Neuronal stem cell (in vitro differentiated cells): ENCODE data around the gene CDC20.
A peak's percentile ranks its signal among the peaks of the same experiment; 100 is the strongest.

Experiments used
- DNase-seq: peaks from one replicate; pipeline ENCODE4 v3.0.0-alpha.2; 2013; ENCODE audit warnings: low spot score
- H2AFZ ChIP-seq: one replicate; pipeline ENCODE4 v1.6.1; 2013; ENCODE audit warnings: mild to moderate bottlenecking, low read length, inconsistent platforms
- H2AK5ac ChIP-seq: 2 replicates; pipeline ENCODE4 v1.6.1; 2013; ENCODE audit warnings: low read depth, mild to moderate bottlenecking, inconsistent platforms, low read length, moderate library complexity, mixed read lengths
- H2BK120ac ChIP-seq: 2 replicates; pipeline ENCODE4 v1.6.1; 2013; ENCODE audit warnings: low read depth, mild to moderate bottlenecking, inconsistent platforms, low read length, moderate library complexity, mixed read lengths
- H2BK12ac ChIP-seq: one replicate; pipeline ENCODE4 v1.6.1; 2013; ENCODE audit warnings: low read length, inconsistent platforms
- H2BK15ac ChIP-seq: 2 replicates; pipeline ENCODE4 v1.6.1; 2013; ENCODE audit warnings: mild to moderate bottlenecking, low read length, inconsistent platforms, mixed read lengths
- H2BK5ac ChIP-seq: one replicate; pipeline ENCODE4 v1.6.1; 2013; ENCODE audit warnings: inconsistent platforms, mild to moderate bottlenecking, low read length, moderate library complexity
- H3K14ac ChIP-seq: one replicate; pipeline ENCODE4 v1.6.1; 2013; ENCODE audit warnings: low read length, inconsistent platforms
- H3K18ac ChIP-seq: 2 replicates; pipeline ENCODE4 v1.6.1; 2013; ENCODE audit warnings: low read length, inconsistent platforms
- H3K23ac ChIP-seq: 2 replicates; pipeline ENCODE4 v1.6.1; 2013; ENCODE audit warnings: low read depth, mild to moderate bottlenecking, mixed read lengths, low read length, inconsistent platforms; ENCODE audit not compliant: poor library complexity
- H3K27ac ChIP-seq: replicated peaks from 3 replicates; pipeline ENCODE4 v1.5.1; 2013; ENCODE audit warnings: low read length, inconsistent platforms
- H3K27me3 ChIP-seq, 3 experiments: 2 replicates each; pipeline ENCODE4 v1.6.1; 2013; ENCODE audit warnings: low read length in 3 of 3, mild to moderate bottlenecking in 2 of 3, inconsistent platforms in 1 of 3, low read depth in 1 of 3, mixed read lengths in 1 of 3, moderate library complexity in 1 of 3; ENCODE audit not compliant: control insufficient read depth in 3 of 3, insufficient read depth in 3 of 3
- H3K36me3 ChIP-seq, 2 donors: replicated peaks in 1 of 2; 2 replicates each; pipeline ENCODE4 v1.6.1; 2013; ENCODE audit warnings: low read length in 2 of 2; ENCODE audit not compliant: control insufficient read depth in 2 of 2, insufficient read depth in 2 of 2
- H3K4ac ChIP-seq: 2 replicates; pipeline ENCODE4 v1.6.1; 2013; ENCODE audit warnings: inconsistent platforms, mild to moderate bottlenecking, low read length, moderate library complexity
- H3K4me1 ChIP-seq, 2 donors: 1 replicate in 1 of 2; 2 replicates in 1 of 2; pipeline ENCODE4 v1.6.1; 2013; ENCODE audit warnings: low read length in 2 of 2, low read depth in 1 of 2; ENCODE audit not compliant: control insufficient read depth in 2 of 2, insufficient read depth in 1 of 2
- H3K4me2 ChIP-seq: one replicate; pipeline ENCODE4 v1.6.1; 2013; ENCODE audit warnings: mild to moderate bottlenecking, low read length, inconsistent platforms; ENCODE audit not compliant: insufficient read depth, poor library complexity, severe bottlenecking
- H3K4me3 ChIP-seq, 2 donors: 2 replicates each; pipeline ENCODE4 v1.5.1; 2013; ENCODE audit warnings: low read length in 2 of 2, mild to moderate bottlenecking in 2 of 2, inconsistent platforms in 1 of 2, moderate library complexity in 1 of 2
- H3K79me1 ChIP-seq: one replicate; pipeline ENCODE4 v1.6.1; 2013; ENCODE audit warnings: low read depth, mild to moderate bottlenecking, inconsistent platforms, low read length, moderate library complexity
- H3K9ac ChIP-seq: one replicate; pipeline ENCODE4 v1.6.1; 2013; ENCODE audit warnings: mild to moderate bottlenecking, low read depth, low read length, inconsistent platforms; ENCODE audit not compliant: poor library complexity
- H3K9me3 ChIP-seq, 2 donors: replicated peaks in 1 of 2; 2 replicates each; pipeline versions ENCODE3 to v1.6.1; 2013; ENCODE audit warnings: low read length in 2 of 2, mild to moderate bottlenecking in 2 of 2, inconsistent platforms in 1 of 2, low read depth in 1 of 2, mixed read lengths in 1 of 2, moderate library complexity in 1 of 2; ENCODE audit not compliant: control insufficient read depth in 2 of 2, insufficient read depth in 1 of 2
- H4K8ac ChIP-seq: one replicate; pipeline ENCODE4 v1.6.1; 2013; ENCODE audit warnings: low read depth, mild to moderate bottlenecking, inconsistent platforms, low read length, moderate library complexity
- H4K91ac ChIP-seq: one replicate; pipeline ENCODE4 v1.6.1; 2013; ENCODE audit warnings: low read length, low read depth, mild to moderate bottlenecking, inconsistent platforms; ENCODE audit not compliant: poor library complexity
- WGBS, 2 donors: extraction: QIAGEN DNeasy Blood & Tissue Kit; methylation state at CpG; one replicate each; pipeline ENCODE4 v1.1.7; 2013; ENCODE audit warnings: missing lambda C conversion rate in 2 of 2, mixed read lengths in 1 of 2; ENCODE audit not compliant: insufficient read length in 2 of 2, insufficient replicate concordance in 1 of 2; ENCODE audit errors: extremely low coverage in 2 of 2; 5-methylcytosine and 5-hydroxymethylcytosine counted together

CDC20 gene

GRCh38 chr1:43319288-43319687 is 39.5 kb upstream of the CDC20 start:
- H3K27ac ChIP-seq = no peak overlapping the region
- WGBS, 2 donors = no CpG with 5 or more reads among the region's 5 CpGs

GRCh38 chr1:43319766-43320165 is 39.0 kb upstream of the CDC20 start:
- Histone ChIP-seq H3K36me3 (no peaks in the 10 kb centered on the region), H3K4me1 (peaks cover 0 to 5% of the 10 kb centered on the region in 2 donors)
- 100% methylated on average over 1 of the region's 3 CpGs; no CpG with 5 or more reads in 1 of the 2 donors for WGBS, 2 donors

More at GRCh38 chr1:43319288-43319687, 39.5 kb upstream of the CDC20 start:
- Histone ChIP-seq H2BK15ac (no peak overlapping the region), H3K79me1 (no peaks in the 10 kb centered on the region), H3K4me2 (no peak overlapping the region), H3K23ac (no peak overlapping the region), H3K4ac (no peak overlapping the region), H3K4me1 (peaks cover 0 to 5% of the 10 kb centered on the region in 2 donors), H3K9me3 (peaks cover 0 to 1% of the 10 kb centered on the region in 2 donors), H2AK5ac (no peak overlapping the region), H2BK5ac (no peak overlapping the region), H3K27me3 (no peaks in the 10 kb centered on the region), H3K36me3 (no peaks in the 10 kb centered on the region), H2AFZ (no peak overlapping the region), H4K91ac (no peak overlapping the region), H3K4me3 (no peak overlapping the region), H3K18ac (no peak overlapping the region), H3K9ac (no peak overlapping the region), H2BK120ac (no peak overlapping the region), H4K8ac (no peak overlapping the region), H3K14ac (no peak overlapping the region), H2BK12ac (no peak overlapping the region)
- no peak for DNase-seq

GRCh38 chr1:43321331-43321891 is 37.4 kb upstream of the CDC20 start:
- H3K4me1 ChIP-seq = peaks cover 0 to 5% of the 10 kb centered on the region in 2 donors
- peak overlapping the region; percentile 33 for H3K9ac ChIP-seq
- DNase-seq = no peak
- H3K14ac ChIP-seq = no peak overlapping the region
- H2BK120ac ChIP-seq = no peak overlapping the region
- no peak overlapping the region for H4K8ac ChIP-seq
- no peaks in the 10 kb centered on the region for H3K79me1 ChIP-seq
- no peaks in the 10 kb centered on the region for H3K36me3 ChIP-seq
- H3K4me2 ChIP-seq = no peak overlapping the region
- peak overlapping the region; percentile 30 for H2AK5ac ChIP-seq
- no peak overlapping the region for H3K23ac ChIP-seq
- WGBS, 2 donors = no CpG with 5 or more reads among the region's 16 CpGs
- peaks cover 0 to 1% of the 10 kb centered on the region in 2 donors for H3K9me3 ChIP-seq
- no peak overlapping the region for H3K27ac ChIP-seq
- H2AFZ ChIP-seq = no peak overlapping the region
- H3K18ac ChIP-seq = no peak overlapping the region
- no peak overlapping the region for H2BK5ac ChIP-seq
- H2BK15ac ChIP-seq = peak overlapping the region; percentile 2
- no peak overlapping the region for H2BK12ac ChIP-seq
- H4K91ac ChIP-seq = no peak overlapping the region
- H3K27me3 ChIP-seq = no peaks in the 10 kb centered on the region
- H3K4me3 ChIP-seq = no peak overlapping the region
- H3K4ac ChIP-seq = no peak overlapping the region

More at GRCh38 chr1:43319766-43320165, 39.0 kb upstream of the CDC20 start:
- Histone ChIP-seq H2AFZ (no peak overlapping the region), H3K79me1 (no peaks in the 10 kb centered on the region), H4K91ac (no peak overlapping the region), H3K9me3 (peaks cover 0 to 1% of the 10 kb centered on the region in 2 donors), H4K8ac (no peak overlapping the region), H3K18ac (no peak overlapping the region), H2BK5ac (no peak overlapping the region), H3K4me2 (no peak overlapping the region), H2BK12ac (no peak overlapping the region), H3K27me3 (no peaks in the 10 kb centered on the region), H2BK120ac (no peak overlapping the region), H3K4ac (no peak overlapping the region), H3K4me3 (no peak overlapping the region), H2AK5ac (no peak overlapping the region), H3K9ac (no peak overlapping the region), H2BK15ac (no peak overlapping the region), H3K14ac (no peak overlapping the region), H3K23ac (no peak overlapping the region), H3K27ac (no peak overlapping the region)
- DNase-seq = no peak

- H2BK5ac ChIP-seq = no peak overlapping the region
- no peak overlapping the region for H4K8ac ChIP-seq
- no peak overlapping the region for H3K4me2 ChIP-seq
- no peak overlapping the region for H3K9ac ChIP-seq
- no peak overlapping the region for H3K4ac ChIP-seq
- no peak overlapping the region for H2BK15ac ChIP-seq
- H4K91ac ChIP-seq = no peak overlapping the region
- H3K79me1 ChIP-seq = no peaks in the 10 kb centered on the region
- H2AK5ac ChIP-seq = no peak overlapping the region
- DNase-seq = no peak
- no peak overlapping the region for H2BK12ac ChIP-seq
- peaks cover 0 to 5% of the 10 kb centered on the region in 2 donors for H3K4me1 ChIP-seq
- no peak overlapping the region for H2BK120ac ChIP-seq
- H2AFZ ChIP-seq = no peak overlapping the region
- no peak overlapping the region for H3K27ac ChIP-seq
- no peaks in the 10 kb centered on the region for H3K27me3 ChIP-seq
- no peak overlapping the region for H3K18ac ChIP-seq
- WGBS, 2 donors = no CpG with 5 or more reads among the region's 5 CpGs
- peaks cover 0 to 1% of the 10 kb centered on the region in 2 donors for H3K9me3 ChIP-seq
- H3K23ac ChIP-seq = no peak overlapping the region
- H3K14ac ChIP-seq = no peak overlapping the region
- H3K36me3 ChIP-seq = no peaks in the 10 kb centered on the region
- H3K4me3 ChIP-seq = no peak overlapping the region
These were observed 36.3 kb upstream of the CDC20 start for GRCh38 chr1:43322506-43322905.
